ENCODE measurements around the gene MYOCOS.
"Not testable (repeated sequence)": the region's sequence is repeated elsewhere in the genome, so short reads cannot be mapped to it uniquely, and the experiment has no call there.

MYOCOS gene

GRCh38 chr1:171622152-171622462 is at the start of gene MYOCOS:
Gene MYOCOS, plus strand, starts transcription at chr1:171622243. Its CDS starts 1,641 bp downstream, at chr1:171623884.
- FAIRE-seq, result no peak

GRCh38 chr1:171576144-171576543 is 45.9 kb upstream of the MYOCOS start:
- no peak for FAIRE-seq

- peak; percentile 7 for FAIRE-seq
These were observed 40.8 kb upstream of the MYOCOS start for GRCh38 chr1:171581226-171581625.

- peak; percentile 31 for FAIRE-seq
These were observed 40.3 kb upstream of the MYOCOS start for GRCh38 chr1:171581766-171582165.

- FAIRE-seq, result no peak
These were observed 39.5 kb upstream of the MYOCOS start for GRCh38 chr1:171582589-171582988.

- FAIRE-seq, result peak; percentile 60
These were observed 38.3 kb upstream of the MYOCOS start for GRCh38 chr1:171583591-171584201.

GRCh38 chr1:171585715-171586114 is 36.3 kb upstream of the MYOCOS start:
- no peak for FAIRE-seq

- no peak for FAIRE-seq
These were observed 33.8 kb upstream of the MYOCOS start for GRCh38 chr1:171588230-171588629.

GRCh38 chr1:171590022-171590421 is 32.0 kb upstream of the MYOCOS start:
- no peak for FAIRE-seq

GRCh38 chr1:171595324-171595723 is 26.7 kb upstream of the MYOCOS start:
- FAIRE-seq, result no peak

- no peak for FAIRE-seq
These were observed 25.9 kb upstream of the MYOCOS start for GRCh38 chr1:171596119-171596518.

- no peak for FAIRE-seq
These were observed 25.3 kb upstream of the MYOCOS start for GRCh38 chr1:171596705-171597104.

GRCh38 chr1:171597203-171597602 is 24.8 kb upstream of the MYOCOS start:
- no peak for FAIRE-seq

GRCh38 chr1:171600310-171600709 is 21.7 kb upstream of the MYOCOS start:
- FAIRE-seq, result not testable (repeated sequence)

- no peak for FAIRE-seq
These were observed 21.2 kb upstream of the MYOCOS start for GRCh38 chr1:171600862-171601261.

- FAIRE-seq, result not testable (repeated sequence)
These were observed 19.0 kb upstream of the MYOCOS start for GRCh38 chr1:171603042-171603441.

- no peak for FAIRE-seq
These were observed 15.6 kb upstream of the MYOCOS start for GRCh38 chr1:171606402-171606941.

GRCh38 chr1:171610385-171610784 is 11.7 kb upstream of the MYOCOS start:
- no peak for FAIRE-seq

- FAIRE-seq, result no peak
These were observed 10.7 kb upstream of the MYOCOS start for GRCh38 chr1:171611306-171611705.

- no peak for FAIRE-seq
These were observed 8.8 kb upstream of the MYOCOS start for GRCh38 chr1:171613282-171613681.

- not testable (repeated sequence) for FAIRE-seq
These were observed 6.7 kb upstream of the MYOCOS start for GRCh38 chr1:171615122-171615906.

- FAIRE-seq, result no peak
These were observed 5.5 kb upstream of the MYOCOS start for GRCh38 chr1:171616586-171616985.

GRCh38 chr1:171623651-171624331 is 1.7 kb downstream of the MYOCOS start:
- no peak for FAIRE-seq

- FAIRE-seq, result no peak
These were observed 3.2 kb downstream of the MYOCOS start for GRCh38 chr1:171625225-171625624.
